Measurements from ENCODE around the gene AFMID. TPM values are rescaled to one million over a fixed set of nuclear protein-coding genes. Genes with fewer than 3 reads are reported as not detected.
"Not testable (repeated sequence)": the region's sequence is repeated elsewhere in the genome, so short reads cannot be mapped to it uniquely, and the experiment has no call there.

Gene AFMID
- total RNA-seq, 1 donor from 2014 or later, result 25.5 TPM

- H3K9me3 Mint-ChIP-seq (ENCODE audit: low read depth), result no peaks in the 10 kb centered on the region
- DNase-seq (ENCODE audit: low spot score), result no peak
- no peak for TF ChIP-seq CTCF (IDR thresholded peaks at IDR 0.05)
- peaks cover 21% of the 10 kb centered on the region for H3K27me3 Mint-ChIP-seq (ENCODE audit: low read depth)
- no peaks in the 10 kb centered on the region for H3K36me3 Mint-ChIP-seq (ENCODE audit: low read depth)
- H3K4me1 Mint-ChIP-seq (ENCODE audit: low read depth), result no peaks in the 10 kb centered on the region
- peak overlapping the region; percentile 36 for H3K4me3 Mint-ChIP-seq (ENCODE audit: unreplicated experiment)
- H3K27ac Mint-ChIP-seq (ENCODE audit: unreplicated experiment), result no peak overlapping the region
Observed at GRCh38 chr17:78231991-78232858, 45.1 kb downstream of the AFMID start.

- no peak overlapping the region for H3K4me3 Mint-ChIP-seq (ENCODE audit: unreplicated experiment)
- H3K4me1 Mint-ChIP-seq (ENCODE audit: low read depth), result no peaks in the 10 kb centered on the region
- H3K9me3 Mint-ChIP-seq (ENCODE audit: low read depth), result no peaks in the 10 kb centered on the region
- no peak for TF ChIP-seq CTCF (IDR thresholded peaks at IDR 0.05)
- no peaks in the 10 kb centered on the region for H3K36me3 Mint-ChIP-seq (ENCODE audit: low read depth)
- H3K27ac Mint-ChIP-seq (ENCODE audit: unreplicated experiment), result no peak overlapping the region
- H3K27me3 Mint-ChIP-seq (ENCODE audit: low read depth), result peaks cover 21% of the 10 kb centered on the region
- DNase-seq (ENCODE audit: low spot score), result no peak
Observed at GRCh38 chr17:78232859-78233173, 45.7 kb downstream of the AFMID start.

- H3K27me3 Mint-ChIP-seq (ENCODE audit: low read depth), result peaks cover 21% of the 10 kb centered on the region
- H3K9me3 Mint-ChIP-seq (ENCODE audit: low read depth), result no peaks in the 10 kb centered on the region
- no peak overlapping the region for H3K4me3 Mint-ChIP-seq (ENCODE audit: unreplicated experiment)
- no peak overlapping the region for H3K27ac Mint-ChIP-seq (ENCODE audit: unreplicated experiment)
- H3K36me3 Mint-ChIP-seq (ENCODE audit: low read depth), result no peaks in the 10 kb centered on the region
- TF ChIP-seq CTCF (IDR thresholded peaks at IDR 0.05), result no peak
- no peaks in the 10 kb centered on the region for H3K4me1 Mint-ChIP-seq (ENCODE audit: low read depth)
- DNase-seq (ENCODE audit: low spot score), result no peak
Observed at GRCh38 chr17:78233678-78234077, 46.5 kb downstream of the AFMID start.

GRCh38 chr17:78234261-78234865 is 47.2 kb downstream of the AFMID start:
- no peak overlapping the region for H3K27ac Mint-ChIP-seq (ENCODE audit: unreplicated experiment)
- DNase-seq (ENCODE audit: low spot score), result no peak

GRCh38 chr17:78235022-78235421 is 47.9 kb downstream of the AFMID start:
- H3K36me3 Mint-ChIP-seq (ENCODE audit: low read depth); H3K27ac Mint-ChIP-seq (ENCODE audit: unreplicated experiment); H3K9me3 Mint-ChIP-seq (ENCODE audit: low read depth); H3K4me3 Mint-ChIP-seq (ENCODE audit: unreplicated experiment); DNase-seq (ENCODE audit: low spot score); H3K4me1 Mint-ChIP-seq (ENCODE audit: low read depth): not testable (repeated sequence)
- H3K27me3 Mint-ChIP-seq (ENCODE audit: low read depth), result peaks cover 21% of the 10 kb centered on the region

More at GRCh38 chr17:78234261-78234865, 47.2 kb downstream of the AFMID start:
- H3K9me3 Mint-ChIP-seq (ENCODE audit: low read depth), result no peaks in the 10 kb centered on the region
- H3K27me3 Mint-ChIP-seq (ENCODE audit: low read depth), result peaks cover 21% of the 10 kb centered on the region
- H3K4me1 Mint-ChIP-seq (ENCODE audit: low read depth), result no peaks in the 10 kb centered on the region
- no peak overlapping the region for H3K4me3 Mint-ChIP-seq (ENCODE audit: unreplicated experiment)
- no peak for TF ChIP-seq CTCF (IDR thresholded peaks at IDR 0.05)
- H3K36me3 Mint-ChIP-seq (ENCODE audit: low read depth), result no peaks in the 10 kb centered on the region
